OCI-LY7 (cell line): ENCODE data around the gene INPP5A. TPM values are rescaled to one million over a fixed set of nuclear protein-coding genes. Genes with fewer than 3 reads are reported as not detected.

Experiments used
- BruUV-seq: library from RNA; stranded (reverse); fragments of 400-500 nt; replicated peaks from 2 replicates; lab custom pipeline; 2021; lab: Mats Ljungman, UMichigan
- CTCF ChIA-PET: fragments of 300-600 bp; sonication (Branson Sonifier 250); formaldehyde crosslinking; loops from one replicate; lab custom pipeline; 2022; ENCODE audit warnings: antibody characterized with exemption; ENCODE audit not compliant: unreplicated experiment; lab: Charles Lee
- POLR2A ChIA-PET: fragments of 300-600 bp; sonication (Branson Sonifier 250); formaldehyde crosslinking; loops from one replicate; lab custom pipeline; 2022; ENCODE audit warnings: antibody characterized with exemption; lab: Charles Lee
- DNase-seq: peaks from one replicate; pipeline ENCODE4 v3.0.0-alpha.2; 2015; ENCODE audit warnings: low spot score
- H2AFZ ChIP-seq: fragments of 200-600 bp; sonication (generic), shearing (Covaris generic); 2 replicates; pipeline ENCODE4 v1.6.1; 2014; ENCODE audit warnings: mild to moderate bottlenecking, antibody characterized with exemption, low read length, moderate library complexity
- H3K27ac ChIP-seq: fragments of 200-600 bp; sonication (generic); 2 replicates; pipeline ENCODE4 v1.5.1; 2014; ENCODE audit warnings: mixed run types, low read depth, mild to moderate bottlenecking, moderate library complexity, low read length, inconsistent platforms; ENCODE audit not compliant: poor library complexity, severe bottlenecking
- H3K36me3 ChIP-seq: fragments of 200-600 bp; sonication (generic); 2 replicates; pipeline ENCODE4 v1.6.1; 2014; ENCODE audit warnings: mild to moderate bottlenecking, antibody characterized with exemption, low read length, moderate library complexity, mixed read lengths; ENCODE audit not compliant: insufficient read depth
- H3K4me1 ChIP-seq: fragments of 200-600 bp; sonication (generic); 2 replicates; pipeline ENCODE4 v1.5.1; 2014; ENCODE audit warnings: mild to moderate bottlenecking, low read length; ENCODE audit not compliant: insufficient read depth, poor library complexity, severe bottlenecking
- H3K4me2 ChIP-seq: fragments of 200-600 bp; sonication (generic); 2 replicates; pipeline ENCODE4 v1.6.1; 2014; ENCODE audit warnings: mild to moderate bottlenecking, low read length
- H3K4me3 ChIP-seq: fragments of 200-600 bp; sonication (generic); 2 replicates; pipeline ENCODE4 v1.5.1; 2014; ENCODE audit warnings: mild to moderate bottlenecking, low read depth, low read length; ENCODE audit not compliant: poor library complexity, severe bottlenecking
- H3K79me2 ChIP-seq: fragments of 200-600 bp; sonication (generic); 2 replicates; pipeline ENCODE4 v1.6.1; 2016; ENCODE audit warnings: low read depth, mild to moderate bottlenecking, low read length, moderate library complexity, mixed read lengths; ENCODE audit not compliant: insufficient read depth
- H3K9me2 ChIP-seq: fragments of 200-600 bp; sonication (generic); 2 replicates; pipeline ENCODE4 v1.6.1; 2016; ENCODE audit warnings: mild to moderate bottlenecking, low read length, mixed read lengths; ENCODE audit not compliant: insufficient read depth
- H3K9me3 ChIP-seq: fragments of 200-600 bp; sonication (generic); 2 replicates; pipeline ENCODE4 v1.6.1; 2014; ENCODE audit warnings: mild to moderate bottlenecking, mixed run types, low read length, mixed read lengths
- H4K20me1 ChIP-seq: fragments of 200-600 bp; sonication (generic); 2 replicates; pipeline ENCODE4 v1.6.1; 2014; ENCODE audit warnings: mild to moderate bottlenecking, antibody characterized with exemption, low read length, moderate library complexity, mixed read lengths; ENCODE audit not compliant: insufficient read depth
- CTCF ChIP-seq: fragments of 200-600 bp; sonication (generic); conservative IDR thresholded peaks from 2 replicates; pipeline ENCODE4 v1.5.1; 2014; ENCODE audit warnings: mild to moderate bottlenecking, antibody characterized with exemption, low read length, moderate library complexity, mixed read lengths
- EZH2phosphoT487 ChIP-seq: fragments of 200-600 bp; sonication (generic); IDR thresholded peaks from 2 replicates; pipeline ENCODE4 v1.6.1; 2018; ENCODE audit warnings: low read depth, borderline replicate concordance, mild to moderate bottlenecking, mixed run types, antibody characterized with exemption, low read length, moderate library complexity, mixed read lengths
- intact Hi-C: fragments of 100-400 bp; cut with micrococcal nuclease; formaldehyde crosslinking; loops from one replicate; pipeline ENCODE4 v1.10.0; 2022; ENCODE audit not compliant: unreplicated experiment
- total RNA-seq, 2 experiments: library from RNA; depleted of rRNA in 1 of 2; stranded (reverse); fragments of >200 nt in 1 of 2; shearing (Covaris generic) in 1 of 2; gene quantifications; 2 replicates each; pipeline ENCODE4 v1.2.3, GENCODE V29; 2014 to 2022

The INPP5A gene
- total RNA-seq, 2 experiments from 2014 or later = 14.5 to 18.4 TPM

GRCh38 chr10:132761395-132762060 lies 223.9 kb downstream of the INPP5A start:
- TF ChIP-seq CTCF (no peak), EZH2phosphoT487 (no peak)
- no TSS peak for BruUV-seq
- POLR2A ChIA-PET = no interaction called here
- Histone ChIP-seq H3K9me3 (no peaks in the 10 kb centered on the region), H3K36me3 (no peaks in the 10 kb centered on the region), H3K27ac (no peak overlapping the region), H3K4me3 (no peak overlapping the region), H3K9me2 (no peaks in the 10 kb centered on the region), H3K4me2 (no peak overlapping the region), H4K20me1 (no peaks in the 10 kb centered on the region), H3K79me2 (no peaks in the 10 kb centered on the region), H2AFZ (no peak overlapping the region), H3K4me1 (no peaks in the 10 kb centered on the region)
- intact Hi-C loops = no loop called here
- DNase-seq = no peak
- CTCF ChIA-PET = no interaction called here

- no peaks in the 10 kb centered on the region for H3K79me2 ChIP-seq
- TF ChIP-seq EZH2phosphoT487 = no peak
- no peak for TF ChIP-seq CTCF
- no TSS peak for BruUV-seq
- no peaks in the 10 kb centered on the region for H3K9me3 ChIP-seq
- H2AFZ ChIP-seq = no peak overlapping the region
- no peaks in the 10 kb centered on the region for H3K36me3 ChIP-seq
- no peaks in the 10 kb centered on the region for H3K4me1 ChIP-seq
- intact Hi-C loops = no loop called here
- no peak overlapping the region for H3K4me2 ChIP-seq
- H3K27ac ChIP-seq = no peak overlapping the region
- POLR2A ChIA-PET = no interaction called here
- DNase-seq = no peak
- no peak overlapping the region for H3K4me3 ChIP-seq
- H4K20me1 ChIP-seq = no peaks in the 10 kb centered on the region
- no peaks in the 10 kb centered on the region for H3K9me2 ChIP-seq
- CTCF ChIA-PET = no interaction called here
Observed at GRCh38 chr10:132762267-132762666, 224.7 kb downstream of the INPP5A start.

GRCh38 chr10:132763545-132763944 lies 226.0 kb downstream of the INPP5A start:
- no peaks in the 10 kb centered on the region for H3K36me3 ChIP-seq
- POLR2A ChIA-PET = no interaction called here
- DNase-seq = no peak
- H3K9me2 ChIP-seq = no peaks in the 10 kb centered on the region
- BruUV-seq = no TSS peak
- CTCF ChIA-PET = no interaction called here
- H3K4me2 ChIP-seq = no peak overlapping the region
- intact Hi-C loops = no loop called here
- TF ChIP-seq CTCF = no peak
- no peak for TF ChIP-seq EZH2phosphoT487
- H3K9me3 ChIP-seq = no peaks in the 10 kb centered on the region
- H3K4me3 ChIP-seq = no peak overlapping the region
- no peak overlapping the region for H3K27ac ChIP-seq
- no peaks in the 10 kb centered on the region for H3K79me2 ChIP-seq
- no peaks in the 10 kb centered on the region for H3K4me1 ChIP-seq
- no peak overlapping the region for H2AFZ ChIP-seq
- no peaks in the 10 kb centered on the region for H4K20me1 ChIP-seq
